Ovary (tissue), 9 donors: ENCODE data around the gene PUS7L. TPM values are rescaled to one million over a fixed set of nuclear protein-coding genes. Genes with fewer than 3 reads are reported as not detected.
"Not testable (repeated sequence)": the region's sequence is repeated elsewhere in the genome, so short reads cannot be mapped to it uniquely, and the experiment has no call there.

Experiments
- DNase-seq, 5 donors: peaks; one replicate each; pipeline ENCODE4 v3.0.0-alpha.2; 2019 to 2020
- H3K27ac ChIP-seq, 2 donors: fragments of 200-600 bp; one replicate each; pipeline versions ENCODE4 v1.5.1 to v1.8.0; 2019 to 2022
- H3K27me3 ChIP-seq: fragments of 200-600 bp; one replicate; pipeline ENCODE4 v1.8.0; 2022
- H3K36me3 ChIP-seq: fragments of 200-600 bp; sonication (generic); one replicate; pipeline ENCODE4 v1.5.1; 2019
- H3K4me1 ChIP-seq: one replicate; pipeline ENCODE4 v1.8.1; 2013; ENCODE audit warnings: mild to moderate bottlenecking, moderate library complexity; ENCODE audit not compliant: insufficient read depth
- H3K4me3 ChIP-seq: fragments of 200-600 bp; sonication (generic); one replicate; pipeline ENCODE4 v1.5.1; 2017
- H3K9me3 ChIP-seq, 2 donors: fragments of 200-600 bp in 1 of 2; sonication (generic) in 1 of 2; one replicate each; pipeline versions ENCODE4 v1.5.1 to v1.8.1; 2013 to 2019; ENCODE audit warnings: mild to moderate bottlenecking in 1 of 2, moderate library complexity in 1 of 2
- CTCF ChIP-seq, 3 donors: fragments of 450-650 bp in 2 of 3; fragments of 200-600 bp in 1 of 3; IDR thresholded peaks; one replicate each; pipeline versions ENCODE4 v1.5.1 to v1.8.0; 2016 to 2022; ENCODE audit warnings: antibody characterized with exemption in 3 of 3, mild to moderate bottlenecking in 1 of 3
- EP300 ChIP-seq: sonication (generic); formaldehyde crosslinking; IDR thresholded peaks from one replicate; pipeline ENCODE4 v1.6.1; 2017; ENCODE audit warnings: antibody characterized with exemption
- POLR2A ChIP-seq: fragments of 450-650 bp; IDR thresholded peaks from one replicate; pipeline ENCODE4 v1.6.1; 2017; ENCODE audit warnings: antibody characterized with exemption, mild to moderate bottlenecking, moderate library complexity
- WGBS, 3 donors: extraction: QIAGEN DNeasy Blood & Tissue Kit in 1 of 3; methylation state at CpG; one replicate each; pipeline versions ENCODE4 v1.1.5 to v1.1.7; 2013 to 2017; 5-methylcytosine and 5-hydroxymethylcytosine counted together
- intact Hi-C, 4 donors: fragments of 100-400 bp; cut with DNase I; formaldehyde crosslinking; loops; one replicate each; pipeline versions ENCODE4 v1.11.0 to v1.15.1; 2022 to 2023
- polyA plus RNA-seq, 2 donors: library from polyadenylated mRNA; stranded (reverse); fragments of 200-250 nt in 1 of 2; fragments of 350-450 nt in 1 of 2; fragmentation: Illumina TruSeq in 1 of 2; extraction: RNeasy Lipid Tissue Mini Kit (QIAGEN cat#74804) in 1 of 2; gene quantifications; one replicate each; pipeline ENCODE4 v1.2.3, GENCODE V29; 2013 to 2014
- total RNA-seq, 7 donors: library from RNA; depleted of rRNA in 2 of 7; stranded (reverse); fragments of >200 nt in 2 of 7; fragmentation: NEBNext Ultra II Directional in 3 of 7; extraction: Animal tissue kit (Norgen Biotek cat#: 25700) in 3 of 7; gene quantifications; one replicate each; pipeline versions ENCODE4 v1.1.0 to v1.2.4, GENCODE V29; 2016 to 2023
- donor health status: DM: no; HTN: no; CAD: no; lungs with moderate emphysema.
- donor health status: DM: no; HTN: no; CAD: no.
- donor health status: Bipolar disorder and iron deficiency.
- donor health status: DM: yes; HTN: yes; CAD: no.
- donor health status: DM: no; HTN: no; CAD: no.
- donor health status: DM: yes; HTN: yes; CAD: no.

PUS7L gene
- total and polyA plus RNA-seq, 9 donors: 1.6 to 25.3 (median 11.8) TPM

GRCh38 chr12:43694879-43695278 is 63.7 kb downstream of the PUS7L start:
- WGBS, 3 donors: 5 to 8% (median 8%) methylated on average over 1 of the region's 1 CpG

GRCh38 chr12:43692064-43692463 is 66.5 kb downstream of the PUS7L start:
- TF ChIP-seq POLR2A (no peak), CTCF (IDR thresholded peaks at IDR 0.05) (no peak), EP300 (no peak)
- H3K4me1 ChIP-seq: no peaks in the 10 kb centered on the region
- no peaks in the 10 kb centered on the region for H3K9me3 ChIP-seq
- DNase-seq: no peak
- intact Hi-C loops: no loop called here
- no peak overlapping the region for H3K27ac ChIP-seq
- H3K27me3 ChIP-seq: no peaks in the 10 kb centered on the region
- H3K4me3 ChIP-seq: no peak overlapping the region
- H3K36me3 ChIP-seq: no peaks in the 10 kb centered on the region
- 63 to 81% (median 67%) methylated on average over 1 of the region's 1 CpG for WGBS, 3 donors

More at GRCh38 chr12:43694879-43695278, 63.7 kb downstream of the PUS7L start:
- Histone ChIP-seq H3K4me3 (no peak overlapping the region), H3K27me3 (no peaks in the 10 kb centered on the region), H3K27ac (no peak overlapping the region), H3K36me3 (no peaks in the 10 kb centered on the region), H3K9me3 (no peaks in the 10 kb centered on the region), H3K4me1 (no peaks in the 10 kb centered on the region)
- no peak for DNase-seq
- intact Hi-C loops: no loop called here
- TF ChIP-seq EP300 (no peak), POLR2A (no peak), CTCF (IDR thresholded peaks at IDR 0.05) (no peak)

GRCh38 chr12:43685491-43685890 is 73.1 kb downstream of the PUS7L start:
- H3K36me3 ChIP-seq, intact Hi-C loops, DNase-seq, H3K27me3 ChIP-seq, H3K4me1 ChIP-seq, H3K9me3 ChIP-seq, H3K4me3 ChIP-seq, H3K27ac ChIP-seq: not testable (repeated sequence)
- WGBS, 3 donors: 92 to 95% (median 93%) methylated on average over 11 to 30 of the region's 30 CpGs

GRCh38 chr12:43676183-43676813 is 82.3 kb downstream of the PUS7L start:
- no peak for DNase-seq
- H3K36me3 ChIP-seq: no peaks in the 10 kb centered on the region
- TF ChIP-seq CTCF (IDR thresholded peaks at IDR 0.05) (no peak), EP300 (no peak), POLR2A (no peak)
- no peak overlapping the region for H3K27ac ChIP-seq
- no peaks in the 10 kb centered on the region for H3K27me3 ChIP-seq
- no peak overlapping the region for H3K4me3 ChIP-seq
- intact Hi-C loops: no loop called here
- no peaks in the 10 kb centered on the region for H3K9me3 ChIP-seq
- 70 to 79% (median 75%) methylated on average over 5 of the region's 5 CpGs for WGBS, 3 donors
- H3K4me1 ChIP-seq: no peaks in the 10 kb centered on the region

GRCh38 chr12:43675048-43675904 is 83.3 kb downstream of the PUS7L start:
- no peaks in the 10 kb centered on the region for H3K27me3 ChIP-seq
- intact Hi-C loops: no loop called here
- DNase-seq: no peak
- no peaks in the 10 kb centered on the region for H3K4me1 ChIP-seq
- TF ChIP-seq POLR2A: no peak
- no peak for TF ChIP-seq EP300
- TF ChIP-seq CTCF (IDR thresholded peaks at IDR 0.05): no peak
- no peaks in the 10 kb centered on the region for H3K36me3 ChIP-seq
- H3K4me3 ChIP-seq: no peak overlapping the region
- no peak overlapping the region for H3K27ac ChIP-seq
- WGBS, 3 donors: 81 to 95% (median 84%) methylated on average over 6 of the region's 6 CpGs
- no peaks in the 10 kb centered on the region for H3K9me3 ChIP-seq
